Brain microvascular endothelial cell (primary cell): ENCODE measurements around the gene CFAP45.

ENCODE experiments used
- DNase-seq: peaks from one replicate; pipeline ENCODE4 v3.0.0-alpha.2; 2020
- H3K27ac ChIP-seq: fragments of 250-450 bp; sonication (Bioruptor Pico); 2 replicates; pipeline ENCODE4 v1.5.1; 2020; ENCODE audit warnings: mild to moderate bottlenecking, moderate library complexity
- H3K27me3 ChIP-seq: fragments of 250-450 bp; sonication (Bioruptor Pico); replicated peaks from 2 replicates; pipeline ENCODE4 v1.5.1; 2020; ENCODE audit warnings: mild to moderate bottlenecking
- H3K36me3 ChIP-seq: fragments of 250-450 bp; sonication (Bioruptor Pico); replicated peaks from 2 replicates; pipeline ENCODE4 v1.5.1; 2020; ENCODE audit warnings: mild to moderate bottlenecking
- H3K4me3 ChIP-seq: 2 replicates; pipeline ENCODE4 v1.5.1; 2011; ENCODE audit warnings: low read depth, mild to moderate bottlenecking, control low read depth, low read length, moderate library complexity
- CTCF ChIP-seq: IDR thresholded peaks from 2 replicates; pipeline ENCODE4 v1.5.1; 2011; ENCODE audit warnings: low read depth, mild to moderate bottlenecking, moderate library complexity, low read length, control low read depth, inconsistent platforms; ENCODE audit errors: missing control alignments
- in situ Hi-C: cut with HindIII; loops from 2 replicates; pipeline ENCODE4 v1.10.0; 2017; ENCODE audit warnings: low sequenced_read_pairs, low pct_ligation_motif_present

Gene CFAP45

GRCh38 chr1:159845751-159846629, 54.0 kb downstream of the CFAP45 start:
- Histone ChIP-seq H3K4me3 (no peak overlapping the region), H3K36me3 (no peaks in the 10 kb centered on the region), H3K27ac (no peak overlapping the region), H3K27me3 (no peaks in the 10 kb centered on the region)
- TF ChIP-seq CTCF, result no peak
- in situ Hi-C loops, result no loop called here
- DNase-seq, result no peak

- Histone ChIP-seq H3K36me3 (no peaks in the 10 kb centered on the region), H3K27ac (no peak overlapping the region), H3K4me3 (no peak overlapping the region), H3K27me3 (no peaks in the 10 kb centered on the region)
- in situ Hi-C loops, result no loop called here
- no peak for TF ChIP-seq CTCF
- no peak for DNase-seq
Observed at GRCh38 chr1:159843459-159843858, 56.5 kb downstream of the CFAP45 start.

GRCh38 chr1:159841749-159842148, 58.2 kb downstream of the CFAP45 start:
- no peak for TF ChIP-seq CTCF
- H3K4me3 ChIP-seq, result no peak overlapping the region
- H3K27ac ChIP-seq, result no peak overlapping the region
- in situ Hi-C loops, result no loop called here
- no peak for DNase-seq
- H3K27me3 ChIP-seq, result no peaks in the 10 kb centered on the region
- no peaks in the 10 kb centered on the region for H3K36me3 ChIP-seq

GRCh38 chr1:159839116-159839849, 60.7 kb downstream of the CFAP45 start:
- in situ Hi-C loops, result no loop called here
- no peaks in the 10 kb centered on the region for H3K27me3 ChIP-seq
- TF ChIP-seq CTCF, result no peak
- DNase-seq, result no peak
- H3K4me3 ChIP-seq, result no peak overlapping the region
- no peak overlapping the region for H3K27ac ChIP-seq
- no peaks in the 10 kb centered on the region for H3K36me3 ChIP-seq

GRCh38 chr1:159838715-159839114, 61.2 kb downstream of the CFAP45 start:
- DNase-seq, result no peak
- TF ChIP-seq CTCF, result no peak
- in situ Hi-C loops, result no loop called here
- Histone ChIP-seq H3K27me3 (no peaks in the 10 kb centered on the region), H3K27ac (no peak overlapping the region), H3K36me3 (no peaks in the 10 kb centered on the region), H3K4me3 (no peak overlapping the region)
